ENCODE results near the gene NCKAP5. TPM values are rescaled to one million over a fixed set of nuclear protein-coding genes. Genes with fewer than 3 reads are reported as not detected.

Gene NCKAP5
- polyA plus RNA-seq, 3 donors, result not detected

DNA sequence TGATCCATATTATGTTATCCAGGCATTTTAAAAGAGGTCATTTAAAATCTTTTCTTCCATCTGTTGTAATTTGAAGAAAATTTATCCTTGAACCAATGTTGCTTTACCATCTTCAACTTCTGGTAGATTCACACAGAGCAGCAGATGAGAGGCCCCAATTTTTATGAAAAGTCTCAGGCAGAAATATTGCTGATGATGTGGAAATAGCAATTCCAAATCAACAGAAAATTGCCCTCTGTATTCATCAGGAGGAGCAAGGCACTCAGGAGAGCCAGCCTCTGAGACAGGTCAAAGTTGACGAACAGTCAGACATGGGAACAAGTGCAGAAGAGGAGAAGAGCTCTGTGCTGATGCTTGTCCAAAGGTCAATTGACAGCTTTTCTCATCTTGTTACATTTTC is 444.9 kb downstream of the NCKAP5 start:
- no peak overlapping the region for H3K27ac Mint-ChIP-seq
- 100% methylated on average over 1 of the region's 1 CpG for WGBS (ENCODE audit: insufficient coverage)
- no peaks in the 10 kb centered on the region for H3K9me3 Mint-ChIP-seq
- DNase-seq, result no peak
- no peaks in the 10 kb centered on the region for H3K36me3 Mint-ChIP-seq
- H3K79me2 ChIP-seq (ENCODE audit: insufficient read depth, low read length), result no peaks in the 10 kb centered on the region
- no peaks in the 10 kb centered on the region for H3K4me1 ChIP-seq (ENCODE audit: control insufficient read depth in 1 of 2, insufficient read depth in 2 of 2, low read length in 2 of 2)
- H4K20me1 ChIP-seq (ENCODE audit: insufficient read depth, low read length), result no peaks in the 10 kb centered on the region
- no peak overlapping the region for H3K4me3 ChIP-seq (replicated peaks in 1 of 3; ENCODE audit: low read depth in 2 of 3, low read length in 3 of 3)
- H3K27ac ChIP-seq (ENCODE audit: low read depth in 1 of 2, low read length in 2 of 2), result no peak overlapping the region
- intact Hi-C loops (cut with micrococcal nuclease), result no loop called here
- H3K4me1 Mint-ChIP-seq, result no peaks in the 10 kb centered on the region
- no peak overlapping the region for H3K4me3 Mint-ChIP-seq
- H3K36me3 ChIP-seq (replicated peaks in 1 of 2; ENCODE audit: control insufficient read depth in 1 of 2, insufficient read depth in 2 of 2, low read length in 2 of 2), result no peaks in the 10 kb centered on the region
- no peak overlapping the region for H3K4me2 ChIP-seq (replicated peaks; ENCODE audit: extremely low read depth, low read length, poor library complexity, severe bottlenecking)
- no peaks in the 10 kb centered on the region for H3K9me3 ChIP-seq (replicated peaks in 1 of 2; ENCODE audit: control insufficient read depth in 1 of 2, insufficient read depth in 1 of 2, low read length in 2 of 2)
- no peaks in the 10 kb centered on the region for H3K27me3 ChIP-seq (ENCODE audit: control insufficient read depth in 2 of 2, insufficient read depth in 2 of 2, low read length in 2 of 2)
- no peak overlapping the region for H2AFZ ChIP-seq (ENCODE audit: insufficient read depth, low read depth, low read length, poor library complexity, severe bottlenecking)
- H3K27me3 Mint-ChIP-seq (ENCODE audit: low read depth in 3 of 3), result peaks cover 0 to 1% (median 0%) of the 10 kb centered on the region in 3 donors
- H3K9ac ChIP-seq (ENCODE audit: insufficient read depth, low read length, poor library complexity, severe bottlenecking), result no peak overlapping the region
- TF ChIP-seq, protein P1, sequence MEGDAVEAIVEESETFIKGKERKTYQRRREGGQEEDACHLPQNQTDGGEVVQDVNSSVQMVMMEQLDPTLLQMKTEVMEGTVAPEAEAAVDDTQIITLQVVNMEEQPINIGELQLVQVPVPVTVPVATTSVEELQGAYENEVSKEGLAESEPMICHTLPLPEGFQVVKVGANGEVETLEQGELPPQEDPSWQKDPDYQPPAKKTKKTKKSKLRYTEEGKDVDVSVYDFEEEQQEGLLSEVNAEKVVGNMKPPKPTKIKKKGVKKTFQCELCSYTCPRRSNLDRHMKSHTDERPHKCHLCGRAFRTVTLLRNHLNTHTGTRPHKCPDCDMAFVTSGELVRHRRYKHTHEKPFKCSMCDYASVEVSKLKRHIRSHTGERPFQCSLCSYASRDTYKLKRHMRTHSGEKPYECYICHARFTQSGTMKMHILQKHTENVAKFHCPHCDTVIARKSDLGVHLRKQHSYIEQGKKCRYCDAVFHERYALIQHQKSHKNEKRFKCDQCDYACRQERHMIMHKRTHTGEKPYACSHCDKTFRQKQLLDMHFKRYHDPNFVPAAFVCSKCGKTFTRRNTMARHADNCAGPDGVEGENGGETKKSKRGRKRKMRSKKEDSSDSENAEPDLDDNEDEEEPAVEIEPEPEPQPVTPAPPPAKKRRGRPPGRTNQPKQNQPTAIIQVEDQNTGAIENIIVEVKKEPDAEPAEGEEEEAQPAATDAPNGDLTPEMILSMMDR (IDR thresholded peaks at IDR 0.05), result no peak

GRCh38 chr2:133122529-133122928 is 445.7 kb downstream of the NCKAP5 start:
- no peaks in the 10 kb centered on the region for H3K27me3 ChIP-seq (ENCODE audit: control insufficient read depth in 2 of 2, insufficient read depth in 2 of 2, low read length in 2 of 2)
- peaks cover 0 to 1% (median 0%) of the 10 kb centered on the region in 3 donors for H3K27me3 Mint-ChIP-seq (ENCODE audit: low read depth in 3 of 3)
- no peaks in the 10 kb centered on the region for H3K79me2 ChIP-seq (ENCODE audit: insufficient read depth, low read length)
- H3K9me3 ChIP-seq (replicated peaks in 1 of 2; ENCODE audit: control insufficient read depth in 1 of 2, insufficient read depth in 1 of 2, low read length in 2 of 2), result no peaks in the 10 kb centered on the region
- no peak overlapping the region for H3K4me3 Mint-ChIP-seq
- H3K4me1 Mint-ChIP-seq, result no peaks in the 10 kb centered on the region
- DNase-seq, result no peak
- no peak overlapping the region for H3K27ac ChIP-seq (ENCODE audit: low read depth in 1 of 2, low read length in 2 of 2)
- H4K20me1 ChIP-seq (ENCODE audit: insufficient read depth, low read length), result no peaks in the 10 kb centered on the region
- TF ChIP-seq, protein P1 (IDR thresholded peaks at IDR 0.05), result no peak
- H3K36me3 ChIP-seq (replicated peaks in 1 of 2; ENCODE audit: control insufficient read depth in 1 of 2, insufficient read depth in 2 of 2, low read length in 2 of 2), result no peaks in the 10 kb centered on the region
- no peaks in the 10 kb centered on the region for H3K9me3 Mint-ChIP-seq
- intact Hi-C loops (cut with micrococcal nuclease), result no loop called here
- no peak overlapping the region for H3K9ac ChIP-seq (ENCODE audit: insufficient read depth, low read length, poor library complexity, severe bottlenecking)
- no peak overlapping the region for H3K27ac Mint-ChIP-seq
- H3K4me3 ChIP-seq (replicated peaks in 1 of 3; ENCODE audit: low read depth in 2 of 3, low read length in 3 of 3), result no peak overlapping the region
- H3K36me3 Mint-ChIP-seq, result no peaks in the 10 kb centered on the region
- WGBS (ENCODE audit: insufficient coverage), result 82% methylated on average over 1 of the region's 1 CpG
- no peaks in the 10 kb centered on the region for H3K4me1 ChIP-seq (ENCODE audit: control insufficient read depth in 1 of 2, insufficient read depth in 2 of 2, low read length in 2 of 2)
- H3K4me2 ChIP-seq (replicated peaks; ENCODE audit: extremely low read depth, low read length, poor library complexity, severe bottlenecking), result no peak overlapping the region
- no peak overlapping the region for H2AFZ ChIP-seq (ENCODE audit: insufficient read depth, low read depth, low read length, poor library complexity, severe bottlenecking)
